ENCODE measurements around the gene WNT1. TPM values are rescaled to one million over a fixed set of nuclear protein-coding genes. Genes with fewer than 3 reads are reported as not detected.

The WNT1 gene
- total RNA-seq, 1 donor from 2014 or later, result not detected

DNA sequence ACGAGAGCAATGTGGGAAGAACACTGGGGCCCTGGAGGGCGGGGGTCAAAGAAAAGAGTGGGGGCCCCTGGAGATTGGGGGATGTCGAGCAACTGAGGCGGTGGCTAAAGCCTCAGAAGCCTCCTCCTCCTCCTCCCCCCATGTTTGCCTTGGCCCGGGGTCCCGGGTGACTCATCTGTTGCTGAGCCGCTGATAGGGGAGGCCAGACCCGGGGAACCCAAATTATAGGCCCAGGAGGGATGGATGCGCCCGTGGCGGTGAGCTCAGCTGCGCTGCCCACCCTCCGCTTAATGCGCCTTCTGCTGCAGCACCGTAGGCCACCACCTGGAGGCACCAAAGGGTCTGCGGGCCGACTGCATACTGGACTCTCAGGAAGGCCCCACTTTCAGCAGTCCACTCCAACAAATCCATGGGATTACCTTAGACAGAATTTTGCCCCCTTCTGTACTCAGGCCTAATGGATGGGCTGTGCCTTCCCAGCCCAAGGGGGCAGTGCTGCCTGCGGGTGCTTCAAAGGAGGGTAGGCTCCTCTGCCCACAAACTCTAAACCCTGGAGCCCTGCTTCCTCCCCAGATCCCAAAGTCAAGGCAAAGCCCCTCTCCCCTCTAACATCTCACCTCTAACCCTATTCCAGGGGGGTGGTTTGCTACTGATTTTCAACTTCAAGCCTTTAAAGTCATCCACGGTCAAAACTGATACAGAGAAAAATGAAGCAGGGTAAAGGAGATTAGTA is 4.0 kb upstream of the WNT1 start:
- TF ChIP-seq, protein P1, sequence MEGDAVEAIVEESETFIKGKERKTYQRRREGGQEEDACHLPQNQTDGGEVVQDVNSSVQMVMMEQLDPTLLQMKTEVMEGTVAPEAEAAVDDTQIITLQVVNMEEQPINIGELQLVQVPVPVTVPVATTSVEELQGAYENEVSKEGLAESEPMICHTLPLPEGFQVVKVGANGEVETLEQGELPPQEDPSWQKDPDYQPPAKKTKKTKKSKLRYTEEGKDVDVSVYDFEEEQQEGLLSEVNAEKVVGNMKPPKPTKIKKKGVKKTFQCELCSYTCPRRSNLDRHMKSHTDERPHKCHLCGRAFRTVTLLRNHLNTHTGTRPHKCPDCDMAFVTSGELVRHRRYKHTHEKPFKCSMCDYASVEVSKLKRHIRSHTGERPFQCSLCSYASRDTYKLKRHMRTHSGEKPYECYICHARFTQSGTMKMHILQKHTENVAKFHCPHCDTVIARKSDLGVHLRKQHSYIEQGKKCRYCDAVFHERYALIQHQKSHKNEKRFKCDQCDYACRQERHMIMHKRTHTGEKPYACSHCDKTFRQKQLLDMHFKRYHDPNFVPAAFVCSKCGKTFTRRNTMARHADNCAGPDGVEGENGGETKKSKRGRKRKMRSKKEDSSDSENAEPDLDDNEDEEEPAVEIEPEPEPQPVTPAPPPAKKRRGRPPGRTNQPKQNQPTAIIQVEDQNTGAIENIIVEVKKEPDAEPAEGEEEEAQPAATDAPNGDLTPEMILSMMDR (conservative IDR thresholded peaks at IDR 0.05; ENCODE audit: low read depth, low read length), result peak; percentile 51
- no peak for DNase-seq (ENCODE audit: low read depth)
- no peak overlapping the region for H3K4me3 ChIP-seq (ENCODE audit: low read depth, low read length)

DNA sequence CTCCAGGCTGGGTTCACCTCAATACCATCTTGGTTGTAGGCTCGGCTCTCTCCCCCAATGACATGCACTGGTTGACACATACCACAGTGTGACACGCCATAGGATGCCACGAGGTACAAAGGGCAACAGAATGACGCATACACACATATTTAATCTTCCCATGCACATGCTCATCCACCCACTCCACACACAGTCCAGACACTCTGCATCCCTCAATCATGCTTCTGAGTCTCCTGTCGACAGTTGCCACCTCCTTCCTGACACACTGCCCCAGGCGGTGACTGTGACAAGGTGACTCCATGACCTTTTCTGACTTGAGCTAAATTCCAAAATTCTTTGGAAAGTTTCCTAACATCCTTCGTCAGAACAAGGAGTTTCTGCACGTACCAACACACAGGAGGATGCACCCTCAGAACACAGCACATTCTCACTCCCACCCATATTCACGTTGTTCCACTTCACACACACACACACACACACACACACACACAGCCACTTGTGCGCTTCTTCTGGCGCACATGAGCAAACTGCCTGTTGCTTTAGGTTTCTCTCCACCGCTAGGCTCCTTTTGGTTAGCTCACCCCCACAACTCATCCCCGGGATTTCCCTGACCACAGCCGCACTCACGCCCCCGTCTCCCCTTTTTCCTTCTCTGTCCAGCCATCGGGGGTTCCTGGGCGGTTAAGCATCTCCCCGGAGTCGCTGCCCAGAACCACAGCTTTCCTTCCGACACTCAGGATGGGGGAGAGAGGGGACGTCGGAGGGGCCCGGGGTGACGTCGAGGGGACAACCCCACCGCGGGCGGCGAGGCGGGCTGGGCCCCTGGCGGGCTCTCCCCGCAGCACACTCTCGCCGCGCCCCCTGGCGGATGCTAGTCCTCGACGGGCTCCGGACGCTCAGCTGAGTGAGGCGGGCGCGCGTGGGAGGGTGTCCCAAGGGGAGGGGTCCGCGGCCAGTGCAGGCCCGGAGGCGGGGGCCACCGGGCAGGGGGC is 536 bp upstream of the WNT1 start:
- no peak for DNase-seq (ENCODE audit: low read depth)
- TF ChIP-seq, protein P1 (conservative IDR thresholded peaks at IDR 0.05; ENCODE audit: low read depth, low read length), result peak; percentile 68

DNA sequence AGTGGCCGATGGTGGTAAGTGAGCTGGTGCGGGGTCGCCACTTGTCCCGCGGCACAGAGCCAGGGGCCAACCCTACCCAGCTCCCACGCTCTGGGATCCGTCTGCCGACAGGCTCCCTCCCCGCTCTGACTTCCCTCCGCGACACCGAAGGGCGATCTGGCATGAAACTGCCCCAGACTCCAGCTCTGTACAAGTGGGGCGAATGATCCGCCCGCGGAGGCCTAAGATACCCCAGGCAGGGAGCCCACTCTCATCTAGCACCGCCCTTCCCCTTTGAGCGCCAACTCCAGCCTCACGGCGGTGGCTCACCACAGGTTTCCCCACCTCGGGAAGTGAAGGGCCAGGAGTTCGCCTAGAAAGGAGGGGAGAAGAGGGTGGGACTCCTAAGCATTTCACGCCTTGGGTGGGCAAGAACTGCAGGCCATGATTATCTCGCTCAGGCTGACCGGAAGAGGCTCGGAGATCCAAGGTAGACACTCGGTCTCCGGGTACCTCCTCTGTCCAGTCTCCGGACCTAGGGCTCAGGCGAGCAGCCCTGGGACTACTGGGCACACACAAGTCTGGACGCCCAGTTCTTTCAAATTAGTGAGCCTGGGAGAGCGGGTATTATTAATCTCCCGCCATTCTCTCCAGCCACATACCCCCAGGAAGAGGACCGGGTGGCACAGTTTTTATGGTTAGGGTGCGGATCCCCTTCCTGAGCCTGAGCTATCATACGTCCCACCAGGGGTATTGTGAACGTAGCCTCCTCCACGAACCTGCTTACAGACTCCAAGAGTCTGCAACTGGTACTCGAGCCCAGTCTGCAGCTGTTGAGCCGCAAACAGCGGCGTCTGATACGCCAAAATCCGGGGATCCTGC is 849 bp downstream of the WNT1 start:
- DNase-seq (ENCODE audit: low read depth), result no peak
- TF ChIP-seq, protein P1 (conservative IDR thresholded peaks at IDR 0.05; ENCODE audit: low read depth, low read length), result no peak
- no peak overlapping the region for H3K4me3 ChIP-seq (ENCODE audit: low read depth, low read length)

More for the DNA sequence above, 536 bp upstream of the WNT1 start:
- no peak overlapping the region for H3K4me3 ChIP-seq (ENCODE audit: low read depth, low read length)

DNA sequence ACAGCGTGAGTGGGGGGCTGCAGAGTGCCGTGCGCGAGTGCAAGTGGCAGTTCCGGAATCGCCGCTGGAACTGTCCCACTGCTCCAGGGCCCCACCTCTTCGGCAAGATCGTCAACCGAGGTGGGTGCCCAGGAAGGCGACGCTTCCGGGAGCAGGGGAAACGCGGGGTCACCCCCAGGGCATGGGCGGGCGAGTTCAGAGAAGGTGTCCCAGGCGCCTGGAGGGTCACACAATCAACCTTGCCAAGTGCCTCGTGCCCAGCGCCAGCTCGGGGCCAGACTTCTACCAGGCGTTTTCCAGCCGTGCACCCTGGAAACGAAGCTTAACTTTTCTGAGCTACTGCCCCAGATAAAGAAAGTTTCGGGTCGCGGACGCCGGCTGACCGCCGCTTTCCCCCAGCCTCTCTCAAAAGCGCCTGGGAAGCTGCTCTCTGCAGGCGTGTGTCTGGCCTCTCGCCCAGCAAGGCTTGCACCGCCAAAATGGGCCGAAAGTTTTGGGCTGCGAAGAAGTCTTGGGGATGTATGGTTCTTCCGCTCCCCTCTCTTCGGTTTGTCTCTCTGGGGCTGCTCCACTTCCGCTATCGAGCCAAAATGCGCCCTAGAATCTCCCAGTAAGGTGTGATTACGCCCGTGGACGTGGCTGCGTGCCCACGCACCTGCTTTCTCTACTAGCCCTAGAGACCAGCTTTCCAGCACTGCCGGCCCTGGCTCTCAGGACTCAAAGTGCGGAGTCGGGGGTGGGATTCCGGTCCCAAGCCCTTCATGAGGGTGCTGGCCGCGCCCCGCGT is 1.7 kb downstream of the WNT1 start:
- no peak overlapping the region for H3K4me3 ChIP-seq (ENCODE audit: low read depth, low read length)
- TF ChIP-seq, protein P1 (conservative IDR thresholded peaks at IDR 0.05; ENCODE audit: low read depth, low read length), result no peak

DNA sequence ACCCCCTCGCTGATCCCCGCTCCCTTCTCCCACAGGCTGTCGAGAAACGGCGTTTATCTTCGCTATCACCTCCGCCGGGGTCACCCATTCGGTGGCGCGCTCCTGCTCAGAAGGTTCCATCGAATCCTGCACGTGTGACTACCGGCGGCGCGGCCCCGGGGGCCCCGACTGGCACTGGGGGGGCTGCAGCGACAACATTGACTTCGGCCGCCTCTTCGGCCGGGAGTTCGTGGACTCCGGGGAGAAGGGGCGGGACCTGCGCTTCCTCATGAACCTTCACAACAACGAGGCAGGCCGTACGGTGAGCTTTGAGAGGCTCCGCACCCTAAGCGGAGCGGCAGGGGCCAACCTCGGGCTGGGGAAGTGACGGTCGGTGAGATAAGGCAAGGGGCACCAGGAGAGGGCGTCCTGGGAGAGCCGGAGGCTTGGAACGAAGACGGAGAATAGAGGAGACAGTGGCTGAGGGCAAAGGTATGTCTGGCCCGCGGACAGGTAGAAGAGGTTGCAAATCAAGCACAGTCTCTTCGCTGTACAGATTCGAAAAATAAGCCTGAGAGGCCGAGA is 2.3 kb downstream of the WNT1 start:
- DNase-seq (ENCODE audit: low read depth), result no peak
- no peak overlapping the region for H3K4me3 ChIP-seq (ENCODE audit: low read depth, low read length)
- TF ChIP-seq, protein P1 (conservative IDR thresholded peaks at IDR 0.05; ENCODE audit: low read depth, low read length), result peak; percentile 23

More for the DNA sequence above, 1.7 kb downstream of the WNT1 start:
- DNase-seq (ENCODE audit: low read depth), result no peak

All from epithelial cell of proximal tubule (primary cell).